Daoy (cell line): ENCODE measurements around the gene OR5H14. TPM values are rescaled to one million over a fixed set of nuclear protein-coding genes. Genes with fewer than 3 reads are reported as not detected.

ENCODE experiments used
- DNase-seq: peaks from one replicate; pipeline ENCODE4 v3.0.0-alpha.2; 2015; ENCODE audit warnings: low read depth
- total RNA-seq: library from RNA; depleted of rRNA; stranded (reverse); fragments of >200 nt; shearing (Covaris generic); gene quantifications from 2 replicates; pipeline ENCODE4 v1.2.3, GENCODE V29; 2014; rRNA removed

Gene OR5H14
- total RNA-seq, 1 experiment from 2014 or later: not detected

GRCh38 chr3:98199020-98199419 lies 51.7 kb downstream of the OR5H14 start:
- no peak for DNase-seq

Other genes with a start within 250 kb of the OR5H14 start
- gene RIOX2, start 175.0 kb upstream of the OR5H14 start, total RNA-seq: 35.0 and 35.5 TPM in 2 replicates
- gene GABRR3, start 112.2 kb upstream of the OR5H14 start, total RNA-seq: not detected in 2 replicates
- not detected in 2 replicates for gene OR5AC2, start 60.3 kb upstream of the OR5H14 start, total RNA-seq
- not detected in 2 replicates for gene OR5H1, start 16.8 kb upstream of the OR5H14 start, total RNA-seq
- gene OR5H15, start 19.2 kb downstream of the OR5H14 start, total RNA-seq: not detected in 2 replicates
- not detected in 2 replicates for gene OR5H6, start 116.8 kb downstream of the OR5H14 start, total RNA-seq
- gene OR5H2, start 135.0 kb downstream of the OR5H14 start, total RNA-seq: not detected in 2 replicates
- not detected in 2 replicates for gene OR5K4, start 206.4 kb downstream of the OR5H14 start, total RNA-seq
- not detected in 2 replicates for gene OR5K3, start 243.2 kb downstream of the OR5H14 start, total RNA-seq